Activated CD8-positive, alpha-beta memory T cell treated with anti-CD3 and anti-CD28 coated beads, Interleukin-2, amount 10 ng/mL, durations not matched to agents 7 days and 5 days (primary cell): Measurements from ENCODE around the gene CASP9. TPM values are rescaled to one million over a fixed set of nuclear protein-coding genes. Genes with fewer than 3 reads are reported as not detected.
"Not testable (repeated sequence)": the region's sequence is repeated elsewhere in the genome, so short reads cannot be mapped to it uniquely, and the experiment has no call there.

ENCODE experiments used
- ATAC-seq: fragments of 150-1000 bp; cut with Tn5 transposase; one replicate; pipeline ENCODE4 v1.10.0; 2021; ENCODE audit warnings: moderate library complexity
- CTCF ChIA-PET: fragments of 350-600 bp; sonication (Branson Sonifier 250); formaldehyde crosslinking; loops from one replicate; lab custom pipeline; 2021; ENCODE audit warnings: antibody characterized with exemption; lab: Charles Lee
- DNase-seq: peaks from one replicate; pipeline ENCODE4 v3.0.0-alpha.2; 2020
- H3K27ac Mint-ChIP-seq: one replicate; pipeline ENCODE4 v1.8.0; 2021; ENCODE audit warnings: mild to moderate bottlenecking, mixed read lengths
- H3K27me3 Mint-ChIP-seq: one replicate; pipeline ENCODE4 v1.8.0; 2021; ENCODE audit warnings: mixed read lengths
- H3K36me3 Mint-ChIP-seq: one replicate; pipeline ENCODE4 v1.8.0; 2021; ENCODE audit warnings: mild to moderate bottlenecking, mixed read lengths
- H3K4me1 Mint-ChIP-seq: one replicate; pipeline ENCODE4 v1.8.0; 2021; ENCODE audit warnings: mixed read lengths
- H3K4me3 Mint-ChIP-seq: one replicate; pipeline ENCODE4 v1.8.0; 2021; ENCODE audit warnings: mild to moderate bottlenecking, moderate library complexity, mixed read lengths
- H3K9me3 Mint-ChIP-seq: one replicate; pipeline ENCODE4 v1.8.0; 2022; ENCODE audit warnings: low read depth, mixed read lengths
- total RNA-seq, 2 experiments: library from RNA; stranded (reverse); gene quantifications; one replicate each; pipeline ENCODE4 v1.2.3, GENCODE V29; 2021

CASP9 gene
- total RNA-seq, 2 experiments from 2014 or later: 17.7 to 19.0 TPM

DNA sequence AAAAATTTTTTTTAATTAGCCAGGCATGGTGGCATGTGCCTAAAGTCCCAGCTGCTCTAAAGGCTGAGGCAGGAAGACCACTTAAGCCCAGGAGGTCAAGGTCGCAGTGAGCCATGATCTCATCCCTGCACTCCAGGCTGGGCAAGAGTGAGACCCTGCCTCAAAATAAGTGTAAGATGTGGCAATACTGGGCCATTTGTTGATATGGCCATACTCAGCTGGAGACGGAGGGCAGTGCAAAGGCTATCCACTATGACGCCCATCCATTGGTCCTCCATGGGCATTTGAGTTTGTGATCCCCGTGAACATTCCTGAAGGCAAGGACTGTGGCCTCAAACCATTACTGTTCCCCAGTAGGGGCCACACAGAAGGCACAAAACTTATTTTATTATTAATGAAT, 1.5 kb downstream of the CASP9 start:
- CTCF ChIA-PET: no interaction called here
- DNase-seq (no peak), ATAC-seq (no peak)
- Mint-ChIP-seq H3K4me3 (peak overlapping the region; percentile 87), H3K27me3 (no peaks in the 10 kb centered on the region), H3K4me1 (peaks cover 53% of the 10 kb centered on the region), H3K36me3 (peaks cover 17% of the 10 kb centered on the region), H3K9me3 (no peaks in the 10 kb centered on the region), H3K27ac (no peak overlapping the region)

DNA sequence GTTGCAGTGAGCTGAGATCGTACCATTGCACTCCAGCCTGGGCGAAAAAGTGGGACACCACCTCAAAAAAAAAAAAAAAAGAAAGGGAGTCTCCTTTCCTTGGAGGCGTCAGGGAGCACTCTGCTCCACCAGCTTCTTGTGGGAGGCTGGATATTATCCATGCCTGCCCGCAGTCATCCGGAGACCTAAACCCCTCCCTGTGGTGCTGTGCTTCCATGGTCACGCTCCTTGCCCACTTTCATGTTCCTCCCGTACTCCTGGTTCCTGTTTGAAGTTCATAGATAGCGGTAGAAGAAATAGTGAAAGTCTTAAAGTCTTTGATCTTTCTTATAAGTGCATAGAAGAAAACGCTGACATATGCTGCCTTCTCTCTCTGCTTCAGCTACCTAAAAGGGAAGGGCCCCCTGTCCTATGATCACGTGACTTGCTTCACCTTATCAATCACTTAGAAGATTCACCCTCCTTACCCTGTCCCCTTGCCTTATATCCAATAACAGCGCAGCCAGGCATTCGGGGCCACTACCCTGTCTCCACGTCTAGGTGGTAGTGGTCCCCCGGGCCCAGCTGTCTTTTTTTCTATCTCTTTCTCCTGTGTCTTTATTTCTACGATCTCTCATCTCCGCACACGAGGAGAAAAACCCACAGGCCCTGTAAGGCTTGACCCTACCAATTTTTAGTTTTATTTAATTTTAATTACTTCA, 2.7 kb downstream of the CASP9 start:
- CTCF ChIA-PET, H3K9me3 Mint-ChIP-seq, H3K27ac Mint-ChIP-seq, DNase-seq, ATAC-seq, H3K4me3 Mint-ChIP-seq, H3K27me3 Mint-ChIP-seq: not testable (repeated sequence)
- peaks cover 29% of the 10 kb centered on the region for H3K36me3 Mint-ChIP-seq
- H3K4me1 Mint-ChIP-seq: peaks cover 58% of the 10 kb centered on the region

DNA sequence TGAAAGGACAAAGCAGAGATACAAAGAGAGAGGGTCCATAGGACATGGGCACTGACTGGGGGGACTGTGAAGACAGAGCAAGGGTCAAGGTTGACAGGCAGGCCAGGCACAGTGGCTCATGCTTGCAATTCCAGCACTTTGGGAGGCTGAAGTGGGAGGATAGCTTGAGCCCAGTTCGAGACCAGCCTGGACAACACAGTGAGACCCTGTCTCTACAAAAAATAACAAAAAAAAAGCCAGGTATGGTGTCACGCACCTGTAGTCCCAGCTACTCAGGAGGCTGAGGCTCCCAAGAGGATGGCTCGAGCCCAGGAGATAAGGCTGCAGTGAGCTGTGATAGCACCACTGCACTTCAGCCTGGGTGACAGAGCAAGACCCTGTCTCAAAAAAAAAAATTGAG, 4.4 kb downstream of the CASP9 start:
- DNase-seq: no peak
- H3K27ac Mint-ChIP-seq: no peak overlapping the region
- H3K4me1 Mint-ChIP-seq: peaks cover 59% of the 10 kb centered on the region
- no peaks in the 10 kb centered on the region for H3K9me3 Mint-ChIP-seq
- no peak overlapping the region for H3K4me3 Mint-ChIP-seq
- H3K36me3 Mint-ChIP-seq: peaks cover 36% of the 10 kb centered on the region
- no peak for ATAC-seq
- H3K27me3 Mint-ChIP-seq: no peaks in the 10 kb centered on the region
- CTCF ChIA-PET: no interaction called here

DNA sequence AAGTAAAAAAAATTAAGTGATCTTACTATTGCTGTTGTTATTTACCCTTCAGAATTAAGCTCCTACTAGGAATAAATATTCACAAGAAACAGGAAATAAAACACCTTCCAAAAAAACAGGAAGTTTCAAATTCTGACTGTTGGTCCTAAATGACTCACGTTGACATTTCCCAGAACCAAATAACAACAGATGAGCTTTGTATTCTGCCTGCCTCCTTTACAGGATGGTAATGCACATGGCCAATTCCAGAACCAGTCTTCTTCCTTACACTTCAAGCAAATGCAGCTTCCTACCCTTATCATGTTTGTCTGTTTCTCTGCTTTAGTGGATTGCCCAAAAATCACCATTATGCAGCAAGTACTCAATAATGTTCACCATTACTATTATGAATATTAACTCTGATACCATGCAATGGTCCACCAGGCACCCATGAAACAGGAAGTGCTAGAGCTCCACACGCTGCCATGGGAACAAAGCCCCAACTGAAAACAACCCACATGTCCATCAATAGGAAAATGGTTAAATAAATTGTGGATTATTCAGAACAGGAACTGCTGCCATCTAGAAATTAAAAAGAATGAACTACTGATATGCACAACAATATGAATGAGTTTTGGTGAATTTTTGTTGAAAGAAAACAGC, 8.9 kb downstream of the CASP9 start:
- Mint-ChIP-seq H3K9me3 (no peaks in the 10 kb centered on the region), H3K27me3 (no peaks in the 10 kb centered on the region), H3K4me3 (peak overlapping the region; percentile 50), H3K36me3 (peaks cover 54% of the 10 kb centered on the region), H3K4me1 (peaks cover 55% of the 10 kb centered on the region), H3K27ac (peak overlapping the region; percentile 91)
- DNase-seq (no peak), ATAC-seq (peak; percentile 63)
- CTCF ChIA-PET: interaction anchor here (1.2 kb wide), 1 partner anchor 226 kb away, joined by 3 read pairs; no protein-coding TSS in a partner anchor

DNA sequence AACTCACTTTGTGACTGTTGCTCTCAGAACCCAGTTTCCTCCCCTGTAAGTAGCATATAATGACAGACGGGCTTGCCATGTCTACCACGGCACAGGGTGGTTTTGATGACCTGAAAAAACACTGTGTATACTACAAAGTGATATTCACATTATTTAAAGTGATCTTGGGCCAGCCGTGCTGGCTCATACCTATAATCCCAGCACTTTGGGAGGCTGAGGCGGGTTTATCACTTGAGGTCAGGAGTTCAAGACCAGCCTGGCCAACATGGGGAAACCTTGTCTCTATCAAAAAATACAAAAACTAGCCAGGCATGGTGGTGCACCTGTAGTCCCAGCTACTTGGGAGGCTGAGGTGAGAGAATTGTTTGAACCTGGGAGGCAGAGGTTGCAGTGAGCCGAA, 9.5 kb downstream of the CASP9 start:
- not testable (repeated sequence) for ATAC-seq, DNase-seq, H3K27me3 Mint-ChIP-seq, H3K4me3 Mint-ChIP-seq, H3K9me3 Mint-ChIP-seq
- Mint-ChIP-seq H3K27ac (peak overlapping the region; percentile 91), H3K36me3 (peaks cover 51% of the 10 kb centered on the region), H3K4me1 (peaks cover 52% of the 10 kb centered on the region)
- CTCF ChIA-PET: interaction anchor here (1.2 to 1.4 kb wide), 2 partner anchors 15 to 227 kb away, joined by 3 read pairs; no protein-coding TSS in a partner anchor

DNA sequence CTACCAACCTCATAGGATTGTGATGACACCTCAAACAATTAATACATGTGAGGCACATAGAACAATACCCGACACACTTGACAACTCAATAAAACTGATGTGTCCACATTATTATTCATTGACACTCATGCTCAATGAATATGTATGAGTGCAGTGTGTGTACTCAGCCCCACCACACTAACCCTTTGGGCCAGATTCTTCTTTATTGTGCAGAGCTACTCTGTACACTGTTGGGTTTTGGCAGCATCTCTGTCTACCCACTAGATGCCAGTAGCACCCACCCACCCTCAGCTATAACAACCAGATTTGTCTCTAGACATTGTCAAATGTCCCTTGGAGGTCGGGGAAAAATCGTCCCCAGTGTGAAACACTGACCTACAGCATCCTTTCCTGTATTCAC, 10.1 kb downstream of the CASP9 start:
- no peaks in the 10 kb centered on the region for H3K9me3 Mint-ChIP-seq
- no peaks in the 10 kb centered on the region for H3K27me3 Mint-ChIP-seq
- H3K4me3 Mint-ChIP-seq: no peak overlapping the region
- H3K4me1 Mint-ChIP-seq: peaks cover 49% of the 10 kb centered on the region
- H3K27ac Mint-ChIP-seq: peak overlapping the region; percentile 91
- peaks cover 49% of the 10 kb centered on the region for H3K36me3 Mint-ChIP-seq
- CTCF ChIA-PET: interaction anchor here (1.2 to 1.4 kb wide), 2 partner anchors 14 to 227 kb away, joined by 3 read pairs; no protein-coding TSS in a partner anchor
- DNase-seq (no peak), ATAC-seq (no peak)

DNA sequence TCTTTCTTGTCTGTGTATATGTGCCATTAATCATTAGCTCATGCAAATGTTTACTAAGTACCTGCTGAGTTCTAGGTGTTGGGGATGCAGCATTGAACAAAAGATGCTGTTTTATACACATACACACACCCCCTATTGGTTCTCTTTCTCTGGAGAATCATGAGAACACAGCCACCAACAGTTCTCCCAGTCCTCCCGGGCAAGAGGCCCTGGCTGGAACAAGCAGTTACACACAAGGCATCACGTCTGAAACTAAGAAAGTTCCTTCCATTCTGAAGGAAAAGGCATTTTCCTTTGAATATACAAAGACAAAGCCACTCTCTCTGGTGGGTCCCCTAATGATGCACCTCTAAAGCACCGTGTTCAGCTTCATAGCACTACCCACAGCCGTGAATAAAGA, 10.8 kb downstream of the CASP9 start:
- ATAC-seq (no peak), DNase-seq (no peak)
- Mint-ChIP-seq H3K4me3 (no peak overlapping the region), H3K9me3 (no peaks in the 10 kb centered on the region), H3K27me3 (no peaks in the 10 kb centered on the region), H3K36me3 (peaks cover 45% of the 10 kb centered on the region), H3K27ac (no peak overlapping the region), H3K4me1 (peaks cover 46% of the 10 kb centered on the region)
- CTCF ChIA-PET: interaction anchor here (1.0 to 1.4 kb wide), 4 partner anchors 14 to 190 kb away, joined by 3 read pairs; no protein-coding TSS in a partner anchor

DNA sequence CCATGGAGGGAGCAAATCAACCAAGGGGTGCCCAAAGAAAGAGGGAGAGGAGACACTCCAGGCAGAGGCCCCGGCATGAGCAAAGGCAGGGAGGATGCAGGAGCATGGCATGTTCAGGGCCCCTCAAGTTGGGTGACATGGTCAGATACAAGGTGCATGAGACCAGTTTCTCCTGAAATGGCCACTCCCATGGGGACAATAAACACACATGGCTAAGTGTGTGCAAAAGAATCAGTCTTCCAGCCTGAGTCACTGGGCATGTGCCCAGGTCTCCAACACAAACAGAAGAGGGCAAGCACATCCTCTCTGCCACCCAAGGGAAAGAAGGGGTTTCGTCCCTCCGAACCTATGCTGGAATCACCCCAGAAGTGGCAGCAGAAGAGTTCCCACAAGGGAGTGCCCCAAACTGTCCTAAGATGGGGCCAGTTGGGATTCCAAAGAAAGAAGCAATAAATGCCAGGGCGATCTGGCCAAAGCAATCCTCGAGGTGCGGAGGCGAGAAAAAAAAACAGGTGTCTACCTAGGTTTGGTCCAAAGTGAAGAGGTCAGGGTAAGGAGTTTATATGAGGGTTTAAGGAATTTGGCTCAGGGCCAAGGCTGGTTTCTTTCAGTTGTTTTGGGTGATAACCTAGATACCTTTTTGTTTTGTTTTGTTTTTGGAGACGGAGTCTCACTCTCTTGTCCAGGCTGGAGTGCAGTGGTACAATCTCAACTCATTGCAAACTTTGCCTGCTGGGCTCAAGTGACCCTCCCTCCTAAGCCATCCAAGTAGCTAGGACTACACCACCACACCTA, 13.2 kb downstream of the CASP9 start:
- DNase-seq (no peak), ATAC-seq (no peak)
- Mint-ChIP-seq H3K9me3 (no peaks in the 10 kb centered on the region), H3K4me3 (no peak overlapping the region), H3K4me1 (peaks cover 26% of the 10 kb centered on the region), H3K27me3 (no peaks in the 10 kb centered on the region), H3K27ac (no peak overlapping the region), H3K36me3 (peaks cover 26% of the 10 kb centered on the region)
- CTCF ChIA-PET: interaction anchor here (1.2 kb wide), 1 partner anchor 187 kb away, joined by 3 read pairs; no protein-coding TSS in a partner anchor

DNA sequence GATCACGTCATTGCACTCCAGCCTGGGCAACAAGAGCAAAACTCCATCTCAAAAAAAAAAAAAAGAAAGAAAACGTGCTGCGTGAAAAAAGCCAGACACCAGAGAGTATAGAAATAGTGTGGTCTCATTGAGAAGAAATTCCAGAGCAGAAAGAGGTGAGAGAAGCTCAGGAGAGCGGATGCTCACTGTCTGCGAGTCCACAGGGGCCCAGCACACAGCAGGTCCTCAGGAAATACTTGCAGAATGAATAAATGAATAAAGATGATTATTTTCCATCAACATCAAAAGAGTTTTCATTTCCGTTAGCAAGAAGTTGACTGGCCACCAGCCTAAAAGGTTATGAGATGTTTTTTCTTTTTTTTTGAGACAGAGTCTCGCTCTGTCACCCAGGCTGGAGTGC, 14.4 kb downstream of the CASP9 start:
- no peak overlapping the region for H3K4me3 Mint-ChIP-seq
- no peak overlapping the region for H3K27ac Mint-ChIP-seq
- DNase-seq: no peak
- ATAC-seq: no peak
- peaks cover 19% of the 10 kb centered on the region for H3K36me3 Mint-ChIP-seq
- no peaks in the 10 kb centered on the region for H3K27me3 Mint-ChIP-seq
- peaks cover 14% of the 10 kb centered on the region for H3K4me1 Mint-ChIP-seq
- CTCF ChIA-PET: interaction anchor here (1.0 kb wide), 1 partner anchor 19 kb away, joined by 3 read pairs; no protein-coding TSS in a partner anchor
- H3K9me3 Mint-ChIP-seq: no peaks in the 10 kb centered on the region

DNA sequence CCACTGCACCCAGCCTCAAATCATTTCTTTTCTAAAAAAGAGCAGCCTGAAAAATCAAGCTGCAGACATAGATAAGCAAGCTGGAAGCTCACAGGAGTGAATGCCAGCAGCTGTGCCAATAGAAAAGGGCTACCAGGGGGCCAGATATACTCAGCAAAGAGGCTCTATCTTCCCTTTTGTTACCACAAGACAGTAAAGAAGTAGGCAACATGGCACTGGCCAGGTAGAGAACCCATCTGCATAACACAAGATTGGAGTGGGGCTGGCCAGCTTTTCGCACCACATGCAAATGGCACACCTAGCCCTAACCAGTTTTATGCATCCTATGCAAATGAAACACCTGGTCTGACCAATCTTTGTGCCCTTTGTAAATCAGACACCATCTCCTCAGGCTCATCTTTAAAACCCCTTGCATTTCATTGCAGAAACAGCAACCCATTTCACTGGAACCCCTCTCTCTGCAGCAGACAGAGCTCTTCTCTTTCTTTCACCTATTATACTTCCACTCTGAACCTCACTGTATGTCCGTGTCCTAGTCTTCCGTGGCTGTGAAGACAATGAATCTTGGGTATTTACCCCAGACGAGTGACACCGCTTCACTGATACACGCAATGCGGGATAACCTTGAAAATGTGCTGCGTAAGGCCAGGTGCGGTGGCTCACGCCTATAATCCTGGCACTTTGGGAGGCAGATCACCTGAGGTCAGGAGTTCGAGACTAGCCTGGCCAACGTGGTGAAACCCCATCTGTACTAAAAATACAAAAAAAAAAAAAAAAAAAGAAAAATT, 15.1 kb downstream of the CASP9 start:
- CTCF ChIA-PET: interaction anchor here (1.0 kb wide), 1 partner anchor 20 kb away, joined by 3 read pairs; no protein-coding TSS in a partner anchor
- H3K27ac Mint-ChIP-seq: no peak overlapping the region
- H3K4me3 Mint-ChIP-seq: no peak overlapping the region
- H3K4me1 Mint-ChIP-seq: peaks cover 8% of the 10 kb centered on the region
- H3K36me3 Mint-ChIP-seq: peaks cover 13% of the 10 kb centered on the region
- DNase-seq: no peak
- no peaks in the 10 kb centered on the region for H3K9me3 Mint-ChIP-seq
- no peaks in the 10 kb centered on the region for H3K27me3 Mint-ChIP-seq
- ATAC-seq: no peak

DNA sequence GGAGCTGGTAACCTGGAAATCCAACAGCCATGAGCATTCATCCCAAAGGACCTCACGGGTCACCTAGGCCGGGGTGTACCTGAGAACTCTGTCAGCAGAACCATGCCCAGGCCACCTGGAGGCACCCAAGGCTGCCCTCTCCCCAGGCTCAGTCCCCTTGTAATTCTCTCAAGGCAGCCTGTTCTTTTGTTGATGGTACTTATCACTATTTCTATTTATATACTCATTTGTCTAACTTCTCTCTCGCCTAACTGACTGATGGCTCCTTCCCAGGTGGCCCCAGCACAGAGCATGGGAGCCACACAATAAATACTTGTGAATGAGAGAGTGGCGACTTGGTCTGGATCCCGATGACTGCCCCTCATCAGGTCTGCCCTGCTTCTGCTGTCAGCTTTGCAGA, 16.7 kb downstream of the CASP9 start:
- H3K4me3 Mint-ChIP-seq: no peak overlapping the region
- no peak overlapping the region for H3K27ac Mint-ChIP-seq
- peaks cover 3% of the 10 kb centered on the region for H3K4me1 Mint-ChIP-seq
- CTCF ChIA-PET: no interaction called here
- ATAC-seq: no peak
- H3K36me3 Mint-ChIP-seq: peaks cover 7% of the 10 kb centered on the region
- H3K27me3 Mint-ChIP-seq: no peaks in the 10 kb centered on the region
- no peak for DNase-seq
- H3K9me3 Mint-ChIP-seq: no peaks in the 10 kb centered on the region

DNA sequence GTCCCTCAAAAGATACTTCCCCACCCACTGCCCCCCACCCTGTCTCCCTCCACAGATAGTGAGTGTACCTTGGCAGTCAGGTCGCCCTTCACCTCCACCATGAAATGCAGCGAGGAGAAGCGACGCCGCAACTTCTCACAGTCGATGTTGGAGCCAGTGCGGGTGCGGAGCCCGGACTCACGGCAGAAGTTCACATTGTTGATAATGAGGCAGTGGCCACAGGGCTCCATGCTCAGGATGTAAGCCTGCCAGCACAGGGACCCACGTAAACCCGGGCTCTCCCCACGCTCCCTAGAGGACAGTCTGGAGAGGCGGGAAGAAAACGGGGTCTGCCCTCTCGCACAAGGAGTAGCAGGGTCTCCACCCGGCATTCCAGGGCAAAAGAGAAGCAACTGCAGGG, 17.2 kb downstream of the CASP9 start:
- Mint-ChIP-seq H3K4me1 (peaks cover 3% of the 10 kb centered on the region), H3K27me3 (no peaks in the 10 kb centered on the region), H3K4me3 (no peak overlapping the region), H3K36me3 (peaks cover 4% of the 10 kb centered on the region), H3K27ac (no peak overlapping the region), H3K9me3 (no peaks in the 10 kb centered on the region)
- DNase-seq (no peak), ATAC-seq (no peak)
- CTCF ChIA-PET: no interaction called here
